GM12873 (cell line): ENCODE data around the gene ABCC8.

Experiments used
- TF ChIP-seq, protein P1 (sequence below): IDR thresholded peaks from 2 replicates; pipeline ENCODE4 v1.5.1; 2012; ENCODE audit warnings: low read depth, mild to moderate bottlenecking, moderate library complexity, low read length, control low read depth; ENCODE audit not compliant: insufficient read depth; ENCODE audit errors: missing control alignments

Gene ABCC8

DNA sequence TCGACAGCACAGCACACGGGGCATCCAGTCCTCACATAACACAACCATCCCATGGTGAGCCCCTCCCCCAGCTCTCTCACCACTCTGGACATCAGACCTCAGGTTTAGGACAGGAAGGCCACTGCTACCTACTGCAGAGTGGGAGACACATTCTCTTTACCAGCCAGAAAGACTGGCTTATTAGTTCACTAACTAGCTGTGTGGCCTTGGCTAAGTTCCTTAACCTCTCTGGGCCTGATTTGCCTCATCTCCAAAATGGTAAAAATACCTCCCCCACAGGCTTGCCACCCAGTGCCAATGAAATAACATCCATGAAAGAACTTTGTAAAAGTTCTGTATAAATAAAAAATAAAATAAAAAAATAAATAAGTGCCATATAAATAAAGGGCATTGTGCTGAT is 35.5 kb upstream of the ABCC8 start:
- TF ChIP-seq, protein P1, sequence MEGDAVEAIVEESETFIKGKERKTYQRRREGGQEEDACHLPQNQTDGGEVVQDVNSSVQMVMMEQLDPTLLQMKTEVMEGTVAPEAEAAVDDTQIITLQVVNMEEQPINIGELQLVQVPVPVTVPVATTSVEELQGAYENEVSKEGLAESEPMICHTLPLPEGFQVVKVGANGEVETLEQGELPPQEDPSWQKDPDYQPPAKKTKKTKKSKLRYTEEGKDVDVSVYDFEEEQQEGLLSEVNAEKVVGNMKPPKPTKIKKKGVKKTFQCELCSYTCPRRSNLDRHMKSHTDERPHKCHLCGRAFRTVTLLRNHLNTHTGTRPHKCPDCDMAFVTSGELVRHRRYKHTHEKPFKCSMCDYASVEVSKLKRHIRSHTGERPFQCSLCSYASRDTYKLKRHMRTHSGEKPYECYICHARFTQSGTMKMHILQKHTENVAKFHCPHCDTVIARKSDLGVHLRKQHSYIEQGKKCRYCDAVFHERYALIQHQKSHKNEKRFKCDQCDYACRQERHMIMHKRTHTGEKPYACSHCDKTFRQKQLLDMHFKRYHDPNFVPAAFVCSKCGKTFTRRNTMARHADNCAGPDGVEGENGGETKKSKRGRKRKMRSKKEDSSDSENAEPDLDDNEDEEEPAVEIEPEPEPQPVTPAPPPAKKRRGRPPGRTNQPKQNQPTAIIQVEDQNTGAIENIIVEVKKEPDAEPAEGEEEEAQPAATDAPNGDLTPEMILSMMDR, result no peak

DNA sequence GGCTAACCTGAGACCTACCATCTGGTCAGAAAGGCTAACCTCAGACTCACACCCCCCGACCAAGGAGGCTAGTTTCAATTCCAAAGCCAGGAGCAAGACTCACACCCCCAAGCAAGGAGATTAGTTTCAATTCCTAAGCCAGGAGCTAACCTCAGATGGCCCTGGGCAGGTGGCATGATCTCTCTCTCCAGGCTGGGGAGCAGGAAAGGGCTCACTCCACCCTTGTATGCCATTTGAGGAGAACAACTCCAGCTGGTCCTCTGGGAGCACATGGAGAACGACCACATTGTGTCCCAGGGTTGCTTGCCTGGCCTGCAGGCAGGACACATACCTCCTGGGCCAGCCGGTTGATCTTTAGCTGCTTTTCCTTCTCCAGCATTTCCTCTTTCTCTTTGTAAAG is 34.9 kb upstream of the ABCC8 start:
- TF ChIP-seq, protein P1, result no peak

DNA sequence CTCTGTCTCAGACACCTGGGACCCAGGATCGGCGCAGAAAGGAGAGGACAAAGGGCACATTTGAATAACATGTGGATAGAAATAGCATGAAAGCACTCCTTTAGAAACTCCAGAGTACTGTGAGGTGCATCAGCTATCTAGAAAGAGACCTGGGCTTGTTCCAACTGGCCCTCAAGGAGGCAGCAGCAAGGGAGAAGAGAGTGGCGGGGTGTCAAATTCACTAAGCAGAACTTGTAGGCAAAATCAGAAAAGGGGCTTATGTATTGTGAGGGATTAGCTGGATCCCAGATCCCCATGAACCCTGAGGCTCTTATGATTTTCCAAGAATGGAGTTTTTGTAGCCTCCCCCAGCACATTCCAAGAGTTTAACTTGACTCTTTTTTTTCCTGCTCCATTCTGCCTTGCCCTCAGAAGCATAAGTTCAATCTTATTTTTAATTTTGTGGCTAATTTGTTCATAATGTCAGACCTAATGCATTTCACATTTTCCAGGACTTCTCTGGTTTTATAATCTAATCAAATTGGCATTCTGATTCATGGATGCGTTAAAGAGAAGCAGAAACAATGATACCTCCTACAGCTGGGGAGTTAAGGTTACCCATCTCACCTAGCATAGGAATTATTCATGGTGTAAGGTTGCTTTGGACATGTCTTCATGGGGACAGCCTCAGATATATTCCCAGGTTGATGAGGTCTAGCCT is 34.0 kb upstream of the ABCC8 start:
- TF ChIP-seq, protein P1, result no peak

DNA sequence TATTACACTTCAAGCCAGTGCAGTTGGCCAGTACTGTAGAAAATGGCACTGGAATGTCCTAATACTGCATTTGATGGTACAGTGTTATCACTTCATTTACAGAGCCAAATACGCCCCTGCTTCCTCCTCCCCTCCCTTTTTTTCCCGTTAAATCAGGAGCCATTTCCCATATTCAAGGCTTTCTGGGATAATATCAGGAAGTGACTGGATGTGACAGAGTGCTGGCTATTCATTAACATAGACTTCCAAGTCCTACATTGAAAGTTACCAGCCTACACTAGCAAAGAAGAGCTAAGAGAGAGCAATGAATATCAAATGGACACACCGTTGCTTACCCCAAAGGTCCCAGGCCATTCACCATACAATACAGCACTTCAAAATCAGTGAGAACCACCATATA is 32.1 kb upstream of the ABCC8 start:
- TF ChIP-seq, protein P1, result no peak

DNA sequence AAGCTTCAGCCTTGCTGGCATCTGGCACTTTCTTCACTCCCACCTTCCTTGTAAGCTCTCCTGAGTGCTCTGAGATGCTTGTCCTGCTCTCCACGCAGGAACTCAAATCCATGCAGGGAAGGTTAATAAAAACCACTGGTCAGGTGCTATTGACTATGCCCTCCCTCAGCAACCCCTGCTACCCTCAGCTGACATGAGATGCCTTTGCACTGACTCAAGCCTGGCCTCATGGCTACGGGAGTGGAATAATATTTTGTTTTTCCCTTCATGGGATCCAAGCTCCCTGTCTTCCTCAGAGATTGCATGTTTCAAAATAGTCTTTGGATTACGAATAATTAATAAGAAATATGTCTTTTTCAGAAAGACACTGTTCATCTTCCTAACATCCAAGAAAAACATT is 31.7 kb upstream of the ABCC8 start:
- TF ChIP-seq, protein P1, result no peak

DNA sequence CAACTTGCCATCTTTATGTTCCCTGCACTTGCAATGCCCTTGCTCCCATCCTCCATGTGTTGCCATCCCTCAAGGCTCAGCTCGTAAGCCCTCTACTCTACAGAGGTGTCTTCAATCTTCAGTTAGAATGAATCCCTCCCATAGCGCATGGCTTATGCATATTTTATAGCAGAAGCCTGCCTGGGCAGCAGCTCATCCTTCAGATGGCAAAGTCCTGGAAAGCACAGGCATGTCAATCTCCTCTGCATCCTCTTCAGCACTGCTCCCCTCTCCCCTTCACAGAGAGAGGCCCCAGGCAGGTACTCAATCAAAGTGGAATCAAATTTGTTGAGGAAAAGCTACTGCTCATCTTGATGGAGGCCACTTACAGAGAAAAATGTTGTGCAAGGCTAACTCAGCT is 31.1 kb upstream of the ABCC8 start:
- TF ChIP-seq, protein P1, result no peak

DNA sequence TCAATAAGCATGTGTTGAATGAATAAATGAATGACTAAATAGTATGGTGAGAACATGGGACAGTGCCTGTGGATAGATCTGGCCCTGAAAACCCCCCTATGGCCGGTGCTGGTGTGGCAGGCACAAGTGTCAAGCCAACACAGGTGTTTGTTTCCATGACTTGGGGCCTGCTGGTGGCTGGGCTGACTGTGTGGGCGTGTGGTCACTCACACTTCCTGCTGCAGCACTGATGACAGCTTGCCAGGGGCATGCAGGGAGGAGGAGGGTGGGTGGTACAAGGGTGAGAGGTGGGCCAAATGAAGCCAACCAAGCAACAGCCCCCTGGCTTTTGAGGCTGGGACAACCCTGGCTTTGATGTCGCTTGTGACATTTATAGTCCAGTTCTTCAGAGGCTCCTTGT is 30.3 kb upstream of the ABCC8 start:
- TF ChIP-seq, protein P1, result peak; percentile 25
